Natural killer cell (primary cell): ENCODE data around the gene SGCG. TPM values are rescaled to one million over a fixed set of nuclear protein-coding genes. Genes with fewer than 3 reads are reported as not detected.

Source experiments
- ATAC-seq, 3 donors: fragments of 150-1000 bp in 2 of 3; fragments of 200-7000 bp in 1 of 3; cut with Tn5 transposase; 1 replicate in 1 of 3; 2 replicates in 2 of 3; pipeline ENCODE4 v1.10.0; 2021; ENCODE audit warnings: mild to moderate bottlenecking in 2 of 3, moderate library complexity in 2 of 3
- DNase-seq, 2 donors: peaks; one replicate each; pipeline versions ENCODE4 v3.0.0 to v3.0.0-alpha.2; 2013 to 2021; ENCODE audit warnings: mixed read lengths in 1 of 2
- H3K27ac ChIP-seq: one replicate; pipeline ENCODE4 v1.5.1; 2013; ENCODE audit warnings: mild to moderate bottlenecking, low read length
- H3K27me3 ChIP-seq: one replicate; pipeline ENCODE4 v1.6.1; 2013; ENCODE audit warnings: low read length; ENCODE audit not compliant: control insufficient read depth, insufficient read depth
- H3K36me3 ChIP-seq: one replicate; pipeline ENCODE4 v1.6.1; 2013; ENCODE audit warnings: low read length; ENCODE audit not compliant: control insufficient read depth, insufficient read depth
- H3K4me1 ChIP-seq: one replicate; pipeline ENCODE4 v1.6.1; 2013; ENCODE audit warnings: low read length; ENCODE audit not compliant: control insufficient read depth, insufficient read depth
- H3K4me3 ChIP-seq: one replicate; pipeline ENCODE4 v1.5.1; 2013; ENCODE audit warnings: low read length
- H3K9me3 ChIP-seq: one replicate; pipeline ENCODE4 v1.6.1; 2013; ENCODE audit warnings: low read length; ENCODE audit not compliant: control insufficient read depth, insufficient read depth
- H3K27ac Mint-ChIP-seq, 2 donors: one replicate each; pipeline ENCODE4 v1.8.0; 2022; ENCODE audit warnings: mild to moderate bottlenecking in 2 of 2, mixed read lengths in 2 of 2, moderate library complexity in 1 of 2
- H3K27me3 Mint-ChIP-seq, 2 donors: one replicate each; pipeline ENCODE4 v1.8.0; 2022; ENCODE audit warnings: low read depth in 2 of 2, mixed read lengths in 2 of 2
- H3K36me3 Mint-ChIP-seq: one replicate; pipeline ENCODE4 v1.8.0; 2022; ENCODE audit warnings: mixed read lengths
- H3K4me1 Mint-ChIP-seq, 2 donors: one replicate each; pipeline ENCODE4 v1.8.0; 2022; ENCODE audit warnings: mixed read lengths in 2 of 2
- H3K4me3 Mint-ChIP-seq: one replicate; pipeline ENCODE4 v1.8.0; 2022; ENCODE audit warnings: mild to moderate bottlenecking, moderate library complexity, mixed read lengths
- H3K9me3 Mint-ChIP-seq, 2 donors: one replicate each; pipeline ENCODE4 v1.8.0; 2022; ENCODE audit warnings: mixed read lengths in 2 of 2
- WGBS: methylation state at CpG from one replicate; pipeline ENCODE4 v1.1.7; 2013; ENCODE audit warnings: missing lambda C conversion rate; ENCODE audit not compliant: insufficient coverage; 5-methylcytosine and 5-hydroxymethylcytosine counted together
- intact Hi-C: fragments of 100-400 bp; cut with micrococcal nuclease; formaldehyde crosslinking; loops from one replicate; pipeline ENCODE4 v1.14.2; 2022
- total RNA-seq, 4 donors: library from RNA; stranded (reverse); fragments of 120-200 nt in 1 of 4; gene quantifications; one replicate each; pipeline versions ENCODE4 v1.2.3 to v1.2.4, GENCODE V29; 2013 to 2022
- TF ChIP-seq, protein P1 (sequence below): fragments of 200-600 bp; IDR thresholded peaks from one replicate; pipeline ENCODE4 v1.8.0; 2022; ENCODE audit warnings: antibody characterized with exemption

The SGCG gene
- total RNA-seq, 3 donors from 2014 or later (not counting 1 experiment from before 2014, with no cell fraction given), result not detected

DNA sequence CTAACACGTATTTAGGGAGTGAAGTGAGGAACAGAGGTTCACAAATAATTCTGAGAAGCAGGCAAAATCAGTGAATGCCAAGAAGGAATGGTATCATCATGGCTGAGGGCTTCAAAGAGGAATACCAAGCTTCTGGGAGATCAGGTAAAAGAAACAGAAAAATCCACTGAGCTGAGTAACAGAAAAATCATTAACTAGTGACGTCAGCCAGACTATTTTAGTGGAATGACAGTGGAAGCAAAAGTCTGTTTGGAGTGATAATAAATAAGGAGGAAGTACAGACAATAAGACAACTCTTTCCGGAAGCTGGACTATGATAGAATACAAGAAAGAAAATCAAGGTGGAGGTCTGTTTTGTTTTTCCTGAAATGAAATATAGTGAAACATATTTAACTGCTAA lies 169.2 kb downstream of the SGCG start:
- Mint-ChIP-seq H3K36me3 (peaks cover 41% of the 10 kb centered on the region), H3K27me3 (no peaks in the 10 kb centered on the region), H3K4me3 (no peak overlapping the region), H3K4me1 (peaks cover 6 to 11% of the 10 kb centered on the region in 2 donors), H3K27ac (no peak overlapping the region), H3K9me3 (no peaks in the 10 kb centered on the region)
- ATAC-seq, result no peak
- Histone ChIP-seq H3K27me3 (no peaks in the 10 kb centered on the region), H3K4me3 (no peak overlapping the region), H3K36me3 (peaks cover 41% of the 10 kb centered on the region), H3K27ac (no peak overlapping the region), H3K4me1 (no peaks in the 10 kb centered on the region), H3K9me3 (no peaks in the 10 kb centered on the region)
- 97% methylated on average over 3 of the region's 3 CpGs for WGBS
- no peak for DNase-seq
- TF ChIP-seq, protein P1, sequence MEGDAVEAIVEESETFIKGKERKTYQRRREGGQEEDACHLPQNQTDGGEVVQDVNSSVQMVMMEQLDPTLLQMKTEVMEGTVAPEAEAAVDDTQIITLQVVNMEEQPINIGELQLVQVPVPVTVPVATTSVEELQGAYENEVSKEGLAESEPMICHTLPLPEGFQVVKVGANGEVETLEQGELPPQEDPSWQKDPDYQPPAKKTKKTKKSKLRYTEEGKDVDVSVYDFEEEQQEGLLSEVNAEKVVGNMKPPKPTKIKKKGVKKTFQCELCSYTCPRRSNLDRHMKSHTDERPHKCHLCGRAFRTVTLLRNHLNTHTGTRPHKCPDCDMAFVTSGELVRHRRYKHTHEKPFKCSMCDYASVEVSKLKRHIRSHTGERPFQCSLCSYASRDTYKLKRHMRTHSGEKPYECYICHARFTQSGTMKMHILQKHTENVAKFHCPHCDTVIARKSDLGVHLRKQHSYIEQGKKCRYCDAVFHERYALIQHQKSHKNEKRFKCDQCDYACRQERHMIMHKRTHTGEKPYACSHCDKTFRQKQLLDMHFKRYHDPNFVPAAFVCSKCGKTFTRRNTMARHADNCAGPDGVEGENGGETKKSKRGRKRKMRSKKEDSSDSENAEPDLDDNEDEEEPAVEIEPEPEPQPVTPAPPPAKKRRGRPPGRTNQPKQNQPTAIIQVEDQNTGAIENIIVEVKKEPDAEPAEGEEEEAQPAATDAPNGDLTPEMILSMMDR, result no peak
- intact Hi-C loops, result no loop called here

DNA sequence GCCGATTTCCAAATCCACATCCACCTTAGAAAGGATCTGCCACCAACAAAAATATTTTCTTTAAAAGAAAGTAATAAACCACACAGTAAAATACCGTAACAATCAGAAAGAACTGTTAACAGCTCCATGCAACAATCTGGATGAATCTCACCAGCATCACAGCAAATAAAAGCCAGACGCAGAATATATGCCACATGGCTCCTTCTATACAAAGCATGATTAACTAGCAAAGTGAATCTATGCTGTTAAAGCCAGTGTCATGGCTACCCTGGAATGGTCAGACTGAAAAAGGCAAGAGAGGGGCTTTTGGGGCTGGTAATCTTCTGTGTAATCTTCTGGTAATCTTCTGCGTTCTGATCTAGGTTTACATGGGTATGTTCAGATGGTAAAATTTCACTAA lies 171.4 kb downstream of the SGCG start:
- DNase-seq (no peak), ATAC-seq (no peak)
- H3K36me3 Mint-ChIP-seq, result peaks cover 34% of the 10 kb centered on the region
- H3K36me3 ChIP-seq, result peaks cover 51% of the 10 kb centered on the region
- 97% methylated on average over 3 of the region's 4 CpGs for WGBS
- H3K4me1 Mint-ChIP-seq, result peaks cover 6% of the 10 kb centered on the region in 2 donors
- intact Hi-C loops, result no loop called here
- H3K27ac ChIP-seq, result no peak overlapping the region
- no peaks in the 10 kb centered on the region for H3K27me3 Mint-ChIP-seq
- no peaks in the 10 kb centered on the region for H3K9me3 ChIP-seq
- no peaks in the 10 kb centered on the region for H3K9me3 Mint-ChIP-seq
- H3K27me3 ChIP-seq, result no peaks in the 10 kb centered on the region
- H3K4me1 ChIP-seq, result no peaks in the 10 kb centered on the region
- H3K4me3 Mint-ChIP-seq, result no peak overlapping the region
- TF ChIP-seq, protein P1, result no peak
- H3K4me3 ChIP-seq, result no peak overlapping the region
- H3K27ac Mint-ChIP-seq, result no peak overlapping the region

DNA sequence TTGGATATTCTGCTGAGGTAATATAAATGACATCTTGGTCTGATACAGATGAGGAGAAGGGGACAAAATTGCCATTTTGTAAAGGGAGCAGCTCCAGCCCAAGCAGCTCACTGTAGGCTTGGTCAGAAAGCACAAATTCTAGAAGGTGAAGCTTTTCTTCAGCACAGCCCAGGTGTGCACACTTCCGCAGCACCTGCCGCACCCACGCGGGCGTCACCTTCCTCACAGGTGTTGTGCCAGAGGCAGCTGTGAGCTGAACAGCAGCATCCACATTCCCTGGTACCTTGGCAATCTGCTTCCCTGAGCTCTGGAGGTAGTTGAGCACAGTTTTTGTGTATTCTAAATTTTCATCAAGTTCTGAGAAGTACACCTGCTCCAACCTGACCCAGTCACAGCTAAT lies 173.7 kb downstream of the SGCG start:
- no peaks in the 10 kb centered on the region for H3K27me3 ChIP-seq
- TF ChIP-seq, protein P1, result no peak
- no peak overlapping the region for H3K27ac Mint-ChIP-seq
- H3K36me3 Mint-ChIP-seq, result peaks cover 18% of the 10 kb centered on the region
- H3K9me3 ChIP-seq, result no peaks in the 10 kb centered on the region
- no peak overlapping the region for H3K4me3 Mint-ChIP-seq
- ATAC-seq (no peak), DNase-seq (no peak)
- H3K27me3 Mint-ChIP-seq, result no peaks in the 10 kb centered on the region
- no peak overlapping the region for H3K27ac ChIP-seq
- intact Hi-C loops, result no loop called here
- H3K36me3 ChIP-seq, result peaks cover 42% of the 10 kb centered on the region
- no peak overlapping the region for H3K4me3 ChIP-seq
- WGBS, result 96% methylated on average over 5 of the region's 5 CpGs
- no peaks in the 10 kb centered on the region for H3K4me1 ChIP-seq
- no peaks in the 10 kb centered on the region for H3K9me3 Mint-ChIP-seq
- H3K4me1 Mint-ChIP-seq, result peaks cover 0 to 6% of the 10 kb centered on the region in 2 donors

DNA sequence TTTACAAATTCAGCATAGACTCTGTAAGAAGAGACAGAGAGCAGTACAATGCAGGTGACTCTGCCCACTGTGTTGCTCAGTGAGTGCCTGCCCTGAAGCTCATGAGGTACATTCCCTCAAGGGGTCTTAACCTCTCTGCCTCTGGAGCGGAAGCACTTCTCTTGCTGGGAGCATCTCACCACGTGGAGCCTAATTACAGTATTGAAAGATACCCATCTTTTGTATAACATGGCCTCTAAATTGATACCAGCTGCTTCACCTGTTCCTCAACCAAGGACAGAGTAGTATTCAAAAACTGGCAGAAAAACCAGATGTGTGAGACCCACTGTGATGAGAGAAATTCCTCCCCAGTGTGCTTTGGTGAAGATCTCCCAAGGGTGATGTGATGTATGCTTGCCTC lies 175.6 kb downstream of the SGCG start:
- H3K27ac ChIP-seq, result no peak overlapping the region
- no peak overlapping the region for H3K27ac Mint-ChIP-seq
- no peak overlapping the region for H3K4me3 Mint-ChIP-seq
- intact Hi-C loops, result no loop called here
- H3K27me3 ChIP-seq, result no peaks in the 10 kb centered on the region
- WGBS, result 94% methylated on average over 2 of the region's 2 CpGs
- no peak for DNase-seq
- peaks cover 4% of the 10 kb centered on the region for H3K36me3 Mint-ChIP-seq
- H3K27me3 Mint-ChIP-seq, result no peaks in the 10 kb centered on the region
- no peak overlapping the region for H3K4me3 ChIP-seq
- H3K9me3 ChIP-seq, result no peaks in the 10 kb centered on the region
- no peaks in the 10 kb centered on the region for H3K9me3 Mint-ChIP-seq
- peaks cover 37% of the 10 kb centered on the region for H3K36me3 ChIP-seq
- no peak for ATAC-seq
- no peaks in the 10 kb centered on the region for H3K4me1 ChIP-seq
- H3K4me1 Mint-ChIP-seq, result no peaks in the 10 kb centered on the region
- TF ChIP-seq, protein P1, result no peak
